ENCODE data around the gene SLC25A31.

SLC25A31 gene

GRCh38 chr4:127777487-127777886, 47.3 kb downstream of the SLC25A31 start:
- Histone ChIP-seq H4K20me1 (ENCODE audit: low read depth, low read length) (no peaks in the 10 kb centered on the region), H3K27ac (ENCODE audit: low read depth, low read length) (no peak overlapping the region), H3K9me3 (ENCODE audit: insufficient read depth, low read length) (no peaks in the 10 kb centered on the region), H3F3A (ENCODE audit: insufficient read depth) (no peaks in the 10 kb centered on the region), H3K79me2 (ENCODE audit: insufficient read depth, low read length) (no peaks in the 10 kb centered on the region), H3K9ac (ENCODE audit: low read length) (no peak overlapping the region), H3K27me3 (ENCODE audit: low read length) (no peaks in the 10 kb centered on the region), H2AFZ (ENCODE audit: low read depth, low read length, severe bottlenecking) (no peak overlapping the region), H3K4me3 (ENCODE audit: insufficient read depth, low read length, poor library complexity, severe bottlenecking) (no peak overlapping the region), H3K4me2 (ENCODE audit: low read depth, low read length, poor library complexity, severe bottlenecking) (no peak overlapping the region), H3K9me2 (replicated peaks; ENCODE audit: insufficient read depth, low read length) (no peaks in the 10 kb centered on the region), H3K36me3 (ENCODE audit: low read length) (no peaks in the 10 kb centered on the region)
- TF ChIP-seq EZH2phosphoT487 (conservative IDR thresholded peaks at IDR 0.05; ENCODE audit: low read length) (no peak), CTCF (IDR thresholded peaks at IDR 0.05; ENCODE audit: insufficient read depth, low read length, poor library complexity, severe bottlenecking) (no peak)

GRCh38 chr4:127778102-127778501, 47.9 kb downstream of the SLC25A31 start:
- Histone ChIP-seq H3K79me2 (ENCODE audit: insufficient read depth, low read length) (no peaks in the 10 kb centered on the region), H3K4me3 (ENCODE audit: insufficient read depth, low read length, poor library complexity, severe bottlenecking) (no peak overlapping the region), H2AFZ (ENCODE audit: low read depth, low read length, severe bottlenecking) (no peak overlapping the region), H3K4me2 (ENCODE audit: low read depth, low read length, poor library complexity, severe bottlenecking) (no peak overlapping the region), H3K27ac (ENCODE audit: low read depth, low read length) (no peak overlapping the region), H3K9me2 (replicated peaks; ENCODE audit: insufficient read depth, low read length) (no peaks in the 10 kb centered on the region), H3K36me3 (ENCODE audit: low read length) (no peaks in the 10 kb centered on the region), H4K20me1 (ENCODE audit: low read depth, low read length) (no peaks in the 10 kb centered on the region), H3K27me3 (ENCODE audit: low read length) (no peaks in the 10 kb centered on the region), H3K9ac (ENCODE audit: low read length) (no peak overlapping the region), H3F3A (ENCODE audit: insufficient read depth) (no peaks in the 10 kb centered on the region), H3K9me3 (ENCODE audit: insufficient read depth, low read length) (no peaks in the 10 kb centered on the region)
- TF ChIP-seq EZH2phosphoT487 (conservative IDR thresholded peaks at IDR 0.05; ENCODE audit: low read length) (no peak), CTCF (IDR thresholded peaks at IDR 0.05; ENCODE audit: insufficient read depth, low read length, poor library complexity, severe bottlenecking) (no peak)

GRCh38 chr4:127780598-127780997, 50.4 kb downstream of the SLC25A31 start:
- no peak overlapping the region for H3K9ac ChIP-seq (ENCODE audit: low read length)
- no peak overlapping the region for H2AFZ ChIP-seq (ENCODE audit: low read depth, low read length, severe bottlenecking)
- no peak overlapping the region for H3K4me2 ChIP-seq (ENCODE audit: low read depth, low read length, poor library complexity, severe bottlenecking)

More at GRCh38 chr4:127780598-127780997, 50.4 kb downstream of the SLC25A31 start:
- TF ChIP-seq EZH2phosphoT487 (conservative IDR thresholded peaks at IDR 0.05; ENCODE audit: low read length) (no peak), CTCF (IDR thresholded peaks at IDR 0.05; ENCODE audit: insufficient read depth, low read length, poor library complexity, severe bottlenecking) (no peak)
- no peaks in the 10 kb centered on the region for H3F3A ChIP-seq (ENCODE audit: insufficient read depth)
- no peaks in the 10 kb centered on the region for H3K9me2 ChIP-seq (replicated peaks; ENCODE audit: insufficient read depth, low read length)
- H3K36me3 ChIP-seq (ENCODE audit: low read length) = no peaks in the 10 kb centered on the region
- H3K27ac ChIP-seq (ENCODE audit: low read depth, low read length) = no peak overlapping the region
- H4K20me1 ChIP-seq (ENCODE audit: low read depth, low read length) = no peaks in the 10 kb centered on the region
- no peaks in the 10 kb centered on the region for H3K79me2 ChIP-seq (ENCODE audit: insufficient read depth, low read length)
- H3K4me3 ChIP-seq (ENCODE audit: insufficient read depth, low read length, poor library complexity, severe bottlenecking) = no peak overlapping the region
- H3K27me3 ChIP-seq (ENCODE audit: low read length) = no peaks in the 10 kb centered on the region
- no peaks in the 10 kb centered on the region for H3K9me3 ChIP-seq (ENCODE audit: insufficient read depth, low read length)

Data from SU-DHL-6 (cell line).